NB4 (cell line): ENCODE measurements around the gene CROCC.

ENCODE experiments used
- POLR2A ChIP-seq: IDR thresholded peaks from 2 replicates; pipeline ENCODE4 v1.6.1; 2011; ENCODE audit warnings: mild to moderate bottlenecking; ENCODE audit not compliant: insufficient read length; ENCODE audit errors: extremely low read depth
- TF ChIP-seq, protein P1 (sequence below): IDR thresholded peaks from one replicate; pipeline ENCODE4 v1.5.1; 2012; ENCODE audit warnings: low read depth, low read length
- TF ChIP-seq, protein P2 (sequence below): IDR thresholded peaks from 2 replicates; pipeline ENCODE4 v1.6.1; 2011; ENCODE audit warnings: low read depth, low read length

DNA sequence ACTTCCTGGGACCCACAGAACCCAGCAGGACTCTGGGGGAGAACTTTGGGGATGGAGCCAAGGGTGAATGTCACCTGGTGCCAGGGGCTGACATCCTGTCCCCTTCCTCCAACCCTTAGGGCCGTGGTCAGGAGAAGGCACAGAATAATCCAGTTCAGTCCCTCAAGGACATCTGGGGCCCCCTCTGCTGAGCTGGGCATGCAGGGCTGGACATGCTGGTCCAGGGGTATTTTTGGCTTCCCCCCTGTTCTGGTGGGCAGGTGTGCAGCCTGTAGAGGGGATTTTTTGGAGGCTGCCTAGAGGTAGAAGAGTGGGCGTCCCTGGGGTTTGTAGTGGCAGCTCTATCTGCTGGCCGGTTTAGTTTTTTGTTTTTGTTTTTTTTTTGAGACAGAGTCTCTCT lies 3.4 kb upstream of the CROCC start:
- TF ChIP-seq, protein P1, sequence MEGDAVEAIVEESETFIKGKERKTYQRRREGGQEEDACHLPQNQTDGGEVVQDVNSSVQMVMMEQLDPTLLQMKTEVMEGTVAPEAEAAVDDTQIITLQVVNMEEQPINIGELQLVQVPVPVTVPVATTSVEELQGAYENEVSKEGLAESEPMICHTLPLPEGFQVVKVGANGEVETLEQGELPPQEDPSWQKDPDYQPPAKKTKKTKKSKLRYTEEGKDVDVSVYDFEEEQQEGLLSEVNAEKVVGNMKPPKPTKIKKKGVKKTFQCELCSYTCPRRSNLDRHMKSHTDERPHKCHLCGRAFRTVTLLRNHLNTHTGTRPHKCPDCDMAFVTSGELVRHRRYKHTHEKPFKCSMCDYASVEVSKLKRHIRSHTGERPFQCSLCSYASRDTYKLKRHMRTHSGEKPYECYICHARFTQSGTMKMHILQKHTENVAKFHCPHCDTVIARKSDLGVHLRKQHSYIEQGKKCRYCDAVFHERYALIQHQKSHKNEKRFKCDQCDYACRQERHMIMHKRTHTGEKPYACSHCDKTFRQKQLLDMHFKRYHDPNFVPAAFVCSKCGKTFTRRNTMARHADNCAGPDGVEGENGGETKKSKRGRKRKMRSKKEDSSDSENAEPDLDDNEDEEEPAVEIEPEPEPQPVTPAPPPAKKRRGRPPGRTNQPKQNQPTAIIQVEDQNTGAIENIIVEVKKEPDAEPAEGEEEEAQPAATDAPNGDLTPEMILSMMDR: no peak
- TF ChIP-seq, protein P2, sequence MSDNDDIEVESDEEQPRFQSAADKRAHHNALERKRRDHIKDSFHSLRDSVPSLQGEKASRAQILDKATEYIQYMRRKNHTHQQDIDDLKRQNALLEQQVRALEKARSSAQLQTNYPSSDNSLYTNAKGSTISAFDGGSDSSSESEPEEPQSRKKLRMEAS: no peak
- TF ChIP-seq POLR2A: no peak
